GM23338 (cell line): ENCODE data around the gene USH2A. TPM values are rescaled to one million over a fixed set of nuclear protein-coding genes. Genes with fewer than 3 reads are reported as not detected.

ENCODE experiments used
- ATAC-seq: fragments of 200-7000 bp; cut with Tn5 transposase; 3 replicates; pipeline ENCODE4 v1.9.1; 2020
- DNase-seq: peaks from one replicate; pipeline ENCODE4 v3.0.0-alpha.2; 2015; ENCODE audit warnings: low spot score
- H2AFZ ChIP-seq: fragments of 200-600 bp; sonication (generic); 2 replicates; pipeline ENCODE4 v1.8.0; 2016; ENCODE audit warnings: antibody characterized with exemption, mild to moderate bottlenecking, moderate library complexity
- H3F3A ChIP-seq: fragments of 200-600 bp; sonication (generic); replicated peaks from 2 replicates; pipeline ENCODE4 v1.8.0; 2017; ENCODE audit warnings: antibody characterized with exemption, mixed run types, low read depth
- H3K27ac ChIP-seq: fragments of 200-600 bp; sonication (generic); 2 replicates; pipeline ENCODE4 v1.6.1; 2016; ENCODE audit warnings: low read depth
- H3K27me3 ChIP-seq: fragments of 200-600 bp; sonication (generic); 2 replicates; pipeline ENCODE4 v1.8.0; 2016; ENCODE audit warnings: mild to moderate bottlenecking, mixed run types, moderate library complexity; ENCODE audit not compliant: insufficient read depth
- H3K36me3 ChIP-seq: fragments of 200-600 bp; sonication (generic); 2 replicates; pipeline ENCODE4 v1.8.0; 2016; ENCODE audit warnings: mild to moderate bottlenecking; ENCODE audit not compliant: insufficient read depth
- H3K4me1 ChIP-seq: fragments of 200-600 bp; sonication (generic); 2 replicates; pipeline ENCODE4 v1.8.0; 2016; ENCODE audit warnings: mild to moderate bottlenecking, moderate library complexity; ENCODE audit not compliant: insufficient read depth
- H3K4me2 ChIP-seq: fragments of 200-600 bp; sonication (generic); 2 replicates; pipeline ENCODE4 v1.7.1; 2017; ENCODE audit warnings: mixed run types
- H3K4me3 ChIP-seq: fragments of 200-600 bp; sonication (generic); 2 replicates; pipeline ENCODE4 v1.6.1; 2016; ENCODE audit warnings: mixed run types
- H3K79me2 ChIP-seq: fragments of 200-600 bp; sonication (generic); replicated peaks from 2 replicates; pipeline ENCODE4 v1.8.0; 2017; ENCODE audit warnings: mild to moderate bottlenecking; ENCODE audit not compliant: insufficient read depth
- H3K9me2 ChIP-seq: fragments of 200-600 bp; sonication (generic); 2 replicates; pipeline ENCODE4 v1.8.0; 2017; ENCODE audit not compliant: insufficient read depth
- H4K20me1 ChIP-seq: fragments of 200-600 bp; sonication (generic); replicated peaks from 2 replicates; pipeline ENCODE4 v1.8.0; 2017; ENCODE audit warnings: mild to moderate bottlenecking; ENCODE audit not compliant: insufficient read depth
- H3K27ac Mint-ChIP-seq: 2 replicates; pipeline ENCODE4 v1.8.0; 2020; ENCODE audit warnings: inconsistent platforms, mild to moderate bottlenecking, moderate library complexity, mixed read lengths
- H3K27me3 Mint-ChIP-seq: 3 replicates; pipeline ENCODE4 v1.8.0; 2022; ENCODE audit warnings: low read depth, mild to moderate bottlenecking, moderate library complexity, mixed read lengths, inconsistent platforms; ENCODE audit not compliant: insufficient read depth, poor library complexity
- H3K36me3 Mint-ChIP-seq: 3 replicates; pipeline ENCODE4 v1.8.0; 2021; ENCODE audit warnings: low read depth, mild to moderate bottlenecking, inconsistent platforms, moderate library complexity, mixed read lengths
- H3K4me1 Mint-ChIP-seq: 3 replicates; pipeline ENCODE4 v1.8.0; 2020; ENCODE audit warnings: mild to moderate bottlenecking, inconsistent platforms, mixed read lengths
- H3K4me3 Mint-ChIP-seq: 3 replicates; pipeline ENCODE4 v1.8.0; 2021; ENCODE audit warnings: moderate library complexity, mild to moderate bottlenecking, inconsistent platforms, mixed read lengths
- H3K9me3 Mint-ChIP-seq: 3 replicates; pipeline ENCODE4 v1.8.0; 2020; ENCODE audit warnings: moderate library complexity, mild to moderate bottlenecking, inconsistent platforms, mixed read lengths
- CREB1 ChIP-seq: fragments of 250-450 bp; sonication (Bioruptor Pico); IDR thresholded peaks from 2 replicates; pipeline ENCODE4 v1.5.0; 2020; ENCODE audit warnings: low read depth, mild to moderate bottlenecking, moderate library complexity
- ETS1 ChIP-seq: IDR thresholded peaks from 2 replicates; pipeline ENCODE4 v1.6.1; 2016; ENCODE audit warnings: antibody characterized with exemption
- EZH2 ChIP-seq: fragments of 200-600 bp; sonication (generic); IDR thresholded peaks from one replicate; pipeline ENCODE4 v1.8.0; 2017; ENCODE audit warnings: antibody characterized with exemption, mild to moderate bottlenecking, low read depth; ENCODE audit not compliant: unreplicated experiment
- EZH2phosphoT487 ChIP-seq: fragments of 200-600 bp; sonication (generic); IDR thresholded peaks from one replicate; pipeline ENCODE4 v1.8.1; 2018; ENCODE audit warnings: antibody characterized with exemption; ENCODE audit not compliant: unreplicated experiment
- JUNB ChIP-seq: IDR thresholded peaks from one replicate; pipeline ENCODE4 v1.6.1; 2016; ENCODE audit warnings: antibody characterized with exemption; ENCODE audit not compliant: unreplicated experiment
- NANOG ChIP-seq: IDR thresholded peaks from 2 replicates; pipeline ENCODE4 v1.6.1; 2016; ENCODE audit warnings: antibody characterized with exemption, borderline replicate concordance
- POLR2AphosphoS5 ChIP-seq: IDR thresholded peaks from 2 replicates; pipeline ENCODE4 v1.6.1; 2016; ENCODE audit warnings: antibody characterized with exemption, low read depth
- STAT1 ChIP-seq: IDR thresholded peaks from one replicate; pipeline ENCODE4 v1.6.1; 2016; ENCODE audit warnings: antibody characterized with exemption; ENCODE audit not compliant: unreplicated experiment
- ZNF114 ChIP-seq: fragments of 250-450 bp; sonication (Bioruptor Pico); IDR thresholded peaks from 2 replicates; pipeline ENCODE4 v1.5.0; 2020; ENCODE audit warnings: mild to moderate bottlenecking, moderate library complexity
- polyA plus RNA-seq: library from polyadenylated mRNA; unstranded; fragments of >200 nt; fragmentation: Nextera tagmentation; extraction: Ambion mirVana; gene quantifications from 2 replicates; pipeline ENCODE4 v1.2.1, GENCODE V29; 2016
- total RNA-seq: library from RNA; depleted of rRNA; stranded (reverse); fragments of >200 nt; shearing (Covaris generic); gene quantifications from 2 replicates; pipeline ENCODE4 v1.2.3, GENCODE V29; 2014
- TF ChIP-seq, protein P1 (sequence below), 2 experiments: fragments of 200-600 bp in 1 of 2; sonication (generic) in 1 of 2; conservative IDR thresholded peaks; 2 replicates each; pipeline versions ENCODE4 v1.5.1 to v1.6.1; 2016 to 2017; ENCODE audit warnings: antibody characterized with exemption in 2 of 2, low read depth in 2 of 2, mild to moderate bottlenecking in 2 of 2, moderate library complexity in 1 of 2
- TF ChIP-seq, protein P2 (sequence below): fragments of 250-450 bp; sonication (Bioruptor Pico); IDR thresholded peaks from 2 replicates; pipeline ENCODE4 v1.5.0; 2020; ENCODE audit warnings: mild to moderate bottlenecking, moderate library complexity

The USH2A gene
- total and polyA plus RNA-seq, 2 experiments from 2014 or later = 0.03 TPM

- Histone ChIP-seq H3K79me2 (no peaks in the 10 kb centered on the region), H4K20me1 (no peaks in the 10 kb centered on the region), H3K27ac (no peak overlapping the region), H3K4me3 (no peak overlapping the region), H3K9me2 (0 out of 2 replicates have a peak, but pooled peaks cover 3% of the 10 kb centered on the region), H3K4me1 (peaks cover 43% of the 10 kb centered on the region), H3K4me2 (peak overlapping the region; percentile 41; the same call in 1 of the 2 replicates), H3F3A (no peaks in the 10 kb centered on the region), H2AFZ (no peak overlapping the region), H3K36me3 (no peaks in the 10 kb centered on the region), H3K27me3 (no peaks in the 10 kb centered on the region)
- Mint-ChIP-seq H3K4me3 (no peak overlapping the region), H3K27me3 (peaks cover 2% of the 10 kb centered on the region), H3K36me3 (no peaks in the 10 kb centered on the region; the same call in 2 of the 3 replicates), H3K27ac (0 out of 2 replicates have a peak overlapping the region, but pooled peaks have one; percentile 7), H3K4me1 (peaks cover 31% of the 10 kb centered on the region), H3K9me3 (peaks cover under 1% of the 10 kb centered on the region; the same call in 1 of the 3 replicates)
- ATAC-seq (peak; percentile 62), DNase-seq (no peak)
- no peak for TF ChIP-seq EZH2
- no peak for TF ChIP-seq STAT1
Observed at GRCh38 chr1:216140730-216141524, 282.3 kb downstream of the USH2A start.

DNA sequence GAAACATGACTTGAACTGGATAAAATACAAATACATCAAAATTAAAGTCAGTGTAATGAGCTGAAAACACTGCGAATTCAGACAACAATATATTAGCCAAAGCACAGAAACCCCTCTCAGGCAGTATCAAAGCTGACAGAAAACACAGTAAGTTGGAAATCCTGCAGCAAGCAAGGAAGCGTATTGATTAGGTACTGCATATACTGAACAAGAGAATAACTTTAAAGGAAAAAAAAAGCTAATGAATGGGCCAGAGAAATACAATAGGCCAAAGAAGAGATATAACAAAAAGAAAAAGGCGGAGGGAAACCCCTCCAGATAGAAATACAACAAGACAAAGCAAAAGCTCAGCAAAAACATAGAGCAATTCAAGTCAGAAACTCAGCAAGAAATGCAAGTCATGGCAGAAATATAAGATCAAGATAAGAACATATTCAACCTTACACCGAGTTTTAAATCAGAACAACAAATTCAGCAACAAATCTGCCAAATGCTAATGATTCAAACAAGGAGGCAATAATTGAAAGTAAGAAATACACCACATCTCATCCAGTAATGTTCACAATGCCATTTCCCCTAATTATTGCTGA, 299.0 kb downstream of the USH2A start:
- Mint-ChIP-seq H3K4me3 (no peak overlapping the region), H3K9me3 (peaks cover 7% of the 10 kb centered on the region; the same call in 2 of the 3 replicates), H3K27ac (no peak overlapping the region), H3K36me3 (no peaks in the 10 kb centered on the region), H3K27me3 (no peaks in the 10 kb centered on the region), H3K4me1 (peaks cover 3% of the 10 kb centered on the region; the same call in 1 of the 3 replicates)
- H3K36me3 ChIP-seq = no peaks in the 10 kb centered on the region; the same call in 1 of the 2 replicates
- H3K4me3 ChIP-seq = no peak overlapping the region
- H4K20me1 ChIP-seq = no peaks in the 10 kb centered on the region
- no peaks in the 10 kb centered on the region for H3K79me2 ChIP-seq
- no peak overlapping the region for H3K4me2 ChIP-seq
- ATAC-seq (no peak), DNase-seq (no peak)
- no peak overlapping the region for H2AFZ ChIP-seq
- no peaks in the 10 kb centered on the region for H3K27me3 ChIP-seq
- H3K27ac ChIP-seq = no peak overlapping the region
- 0 out of 2 replicates have a peak, but pooled peaks cover 4% of the 10 kb centered on the region for H3K4me1 ChIP-seq
- H3K9me2 ChIP-seq = no peaks in the 10 kb centered on the region
- H3F3A ChIP-seq = no peaks in the 10 kb centered on the region
- no peak for TF ChIP-seq POLR2AphosphoS5
- no peak for TF ChIP-seq STAT1
- TF ChIP-seq ETS1 = no peak
- no peak for TF ChIP-seq ZNF114
- TF ChIP-seq, protein P1, sequence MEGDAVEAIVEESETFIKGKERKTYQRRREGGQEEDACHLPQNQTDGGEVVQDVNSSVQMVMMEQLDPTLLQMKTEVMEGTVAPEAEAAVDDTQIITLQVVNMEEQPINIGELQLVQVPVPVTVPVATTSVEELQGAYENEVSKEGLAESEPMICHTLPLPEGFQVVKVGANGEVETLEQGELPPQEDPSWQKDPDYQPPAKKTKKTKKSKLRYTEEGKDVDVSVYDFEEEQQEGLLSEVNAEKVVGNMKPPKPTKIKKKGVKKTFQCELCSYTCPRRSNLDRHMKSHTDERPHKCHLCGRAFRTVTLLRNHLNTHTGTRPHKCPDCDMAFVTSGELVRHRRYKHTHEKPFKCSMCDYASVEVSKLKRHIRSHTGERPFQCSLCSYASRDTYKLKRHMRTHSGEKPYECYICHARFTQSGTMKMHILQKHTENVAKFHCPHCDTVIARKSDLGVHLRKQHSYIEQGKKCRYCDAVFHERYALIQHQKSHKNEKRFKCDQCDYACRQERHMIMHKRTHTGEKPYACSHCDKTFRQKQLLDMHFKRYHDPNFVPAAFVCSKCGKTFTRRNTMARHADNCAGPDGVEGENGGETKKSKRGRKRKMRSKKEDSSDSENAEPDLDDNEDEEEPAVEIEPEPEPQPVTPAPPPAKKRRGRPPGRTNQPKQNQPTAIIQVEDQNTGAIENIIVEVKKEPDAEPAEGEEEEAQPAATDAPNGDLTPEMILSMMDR (conservative IDR thresholded peaks at IDR 0.05; ENCODE audit: low read depth in 2 of 2) = no peak
- no peak for TF ChIP-seq NANOG
- no peak for TF ChIP-seq CREB1
- TF ChIP-seq, protein P2, sequence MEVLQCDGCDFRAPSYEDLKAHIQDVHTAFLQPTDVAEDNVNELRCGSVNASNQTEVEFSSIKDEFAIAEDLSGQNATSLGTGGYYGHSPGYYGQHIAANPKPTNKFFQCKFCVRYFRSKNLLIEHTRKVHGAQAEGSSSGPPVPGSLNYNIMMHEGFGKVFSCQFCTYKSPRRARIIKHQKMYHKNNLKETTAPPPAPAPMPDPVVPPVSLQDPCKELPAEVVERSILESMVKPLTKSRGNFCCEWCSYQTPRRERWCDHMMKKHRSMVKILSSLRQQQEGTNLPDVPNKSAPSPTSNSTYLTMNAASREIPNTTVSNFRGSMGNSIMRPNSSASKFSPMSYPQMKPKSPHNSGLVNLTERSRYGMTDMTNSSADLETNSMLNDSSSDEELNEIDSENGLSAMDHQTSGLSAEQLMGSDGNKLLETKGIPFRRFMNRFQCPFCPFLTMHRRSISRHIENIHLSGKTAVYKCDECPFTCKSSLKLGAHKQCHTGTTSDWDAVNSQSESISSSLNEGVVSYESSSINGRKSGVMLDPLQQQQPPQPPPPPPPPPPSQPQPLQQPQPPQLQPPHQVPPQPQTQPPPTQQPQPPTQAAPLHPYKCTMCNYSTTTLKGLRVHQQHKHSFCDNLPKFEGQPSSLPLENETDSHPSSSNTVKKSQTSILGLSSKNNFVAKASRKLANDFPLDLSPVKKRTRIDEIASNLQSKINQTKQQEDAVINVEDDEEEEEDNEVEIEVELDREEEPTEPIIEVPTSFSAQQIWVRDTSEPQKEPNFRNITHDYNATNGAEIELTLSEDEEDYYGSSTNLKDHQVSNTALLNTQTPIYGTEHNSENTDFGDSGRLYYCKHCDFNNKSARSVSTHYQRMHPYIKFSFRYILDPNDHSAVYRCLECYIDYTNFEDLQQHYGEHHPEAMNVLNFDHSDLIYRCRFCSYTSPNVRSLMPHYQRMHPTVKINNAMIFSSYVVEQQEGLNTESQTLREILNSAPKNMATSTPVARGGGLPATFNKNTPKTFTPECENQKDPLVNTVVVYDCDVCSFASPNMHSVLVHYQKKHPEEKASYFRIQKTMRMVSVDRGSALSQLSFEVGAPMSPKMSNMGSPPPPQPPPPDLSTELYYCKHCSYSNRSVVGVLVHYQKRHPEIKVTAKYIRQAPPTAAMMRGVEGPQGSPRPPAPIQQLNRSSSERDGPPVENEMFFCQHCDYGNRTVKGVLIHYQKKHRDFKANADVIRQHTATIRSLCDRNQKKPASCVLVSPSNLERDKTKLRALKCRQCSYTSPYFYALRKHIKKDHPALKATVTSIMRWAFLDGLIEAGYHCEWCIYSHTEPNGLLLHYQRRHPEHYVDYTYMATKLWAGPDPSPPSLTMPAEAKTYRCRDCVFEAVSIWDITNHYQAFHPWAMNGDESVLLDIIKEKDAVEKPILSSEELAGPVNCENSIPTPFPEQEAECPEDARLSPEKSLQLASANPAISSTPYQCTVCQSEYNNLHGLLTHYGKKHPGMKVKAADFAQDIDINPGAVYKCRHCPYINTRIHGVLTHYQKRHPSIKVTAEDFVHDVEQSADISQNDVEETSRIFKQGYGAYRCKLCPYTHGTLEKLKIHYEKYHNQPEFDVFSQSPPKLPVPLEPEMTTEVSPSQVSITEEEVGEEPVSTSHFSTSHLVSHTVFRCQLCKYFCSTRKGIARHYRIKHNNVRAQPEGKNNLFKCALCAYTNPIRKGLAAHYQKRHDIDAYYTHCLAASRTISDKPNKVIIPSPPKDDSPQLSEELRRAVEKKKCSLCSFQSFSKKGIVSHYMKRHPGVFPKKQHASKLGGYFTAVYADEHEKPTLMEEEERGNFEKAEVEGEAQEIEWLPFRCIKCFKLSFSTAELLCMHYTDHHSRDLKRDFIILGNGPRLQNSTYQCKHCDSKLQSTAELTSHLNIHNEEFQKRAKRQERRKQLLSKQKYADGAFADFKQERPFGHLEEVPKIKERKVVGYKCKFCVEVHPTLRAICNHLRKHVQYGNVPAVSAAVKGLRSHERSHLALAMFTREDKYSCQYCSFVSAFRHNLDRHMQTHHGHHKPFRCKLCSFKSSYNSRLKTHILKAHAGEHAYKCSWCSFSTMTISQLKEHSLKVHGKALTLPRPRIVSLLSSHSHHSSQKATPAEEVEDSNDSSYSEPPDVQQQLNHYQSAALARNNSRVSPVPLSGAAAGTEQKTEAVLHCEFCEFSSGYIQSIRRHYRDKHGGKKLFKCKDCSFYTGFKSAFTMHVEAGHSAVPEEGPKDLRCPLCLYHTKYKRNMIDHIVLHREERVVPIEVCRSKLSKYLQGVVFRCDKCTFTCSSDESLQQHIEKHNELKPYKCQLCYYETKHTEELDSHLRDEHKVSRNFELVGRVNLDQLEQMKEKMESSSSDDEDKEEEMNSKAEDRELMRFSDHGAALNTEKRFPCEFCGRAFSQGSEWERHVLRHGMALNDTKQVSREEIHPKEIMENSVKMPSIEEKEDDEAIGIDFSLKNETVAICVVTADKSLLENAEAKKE = no peak
- TF ChIP-seq JUNB = no peak
- TF ChIP-seq EZH2phosphoT487 = no peak
- no peak for TF ChIP-seq EZH2
